HT1080 (cell line): Measurements from ENCODE around the gene ARHGEF33. TPM values are rescaled to one million over a fixed set of nuclear protein-coding genes. Genes with fewer than 3 reads are reported as not detected.
A peak's percentile ranks its signal among the peaks of the same experiment; 100 is the strongest.

ENCODE experiments used
- DNase-seq: peaks from one replicate; pipeline ENCODE4 v3.0.0-alpha.2; 2015; ENCODE audit warnings: low read depth
- total RNA-seq: library from RNA; depleted of rRNA; stranded (reverse); fragments of >200 nt; shearing (Covaris generic); gene quantifications from 2 replicates; pipeline ENCODE4 v1.2.3, GENCODE V29; 2014

ARHGEF33 gene
- total RNA-seq, 1 experiment from 2014 or later: not detected

DNA sequence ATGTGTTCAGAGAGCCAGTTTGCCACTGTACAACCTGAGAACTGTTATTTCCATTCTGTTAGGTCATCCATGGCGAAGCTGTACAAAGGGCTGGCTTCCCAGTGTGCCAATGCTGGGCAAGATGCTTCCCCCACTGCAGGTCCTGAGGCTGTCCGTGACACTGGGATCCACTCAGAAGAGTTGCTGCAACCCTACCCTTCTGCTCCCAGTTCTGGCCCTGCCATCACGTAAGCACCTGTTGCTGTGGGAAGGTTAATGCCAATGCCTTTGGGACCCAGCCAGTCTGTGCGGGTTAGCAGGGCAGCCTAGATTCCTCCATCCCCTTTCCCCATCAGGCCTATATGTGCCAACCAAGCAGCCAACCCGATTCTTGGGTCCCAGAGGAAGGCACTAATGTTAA lies 68.3 kb downstream of the ARHGEF33 start:
- no peak for DNase-seq

DNA sequence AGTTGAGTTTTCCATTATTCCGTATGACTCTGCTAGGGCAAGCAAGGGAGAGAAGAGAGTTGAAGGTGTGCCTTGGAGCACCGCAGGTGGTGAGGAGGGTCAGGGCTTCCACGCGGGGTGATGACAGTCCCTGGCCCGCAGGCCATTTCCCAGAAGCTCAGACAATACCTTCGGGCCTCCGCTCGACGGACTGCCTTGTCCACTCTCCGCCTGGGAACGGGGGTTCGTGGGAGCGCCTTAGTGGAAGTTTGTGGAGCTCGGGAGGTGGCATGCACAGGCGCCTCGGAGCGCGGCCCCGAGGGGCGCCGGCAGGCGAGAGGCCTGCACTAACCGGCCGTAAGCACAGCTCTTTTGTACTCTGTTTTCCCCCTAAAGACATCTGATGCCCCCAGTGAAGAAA lies 69.8 kb downstream of the ARHGEF33 start:
- no peak for DNase-seq

DNA sequence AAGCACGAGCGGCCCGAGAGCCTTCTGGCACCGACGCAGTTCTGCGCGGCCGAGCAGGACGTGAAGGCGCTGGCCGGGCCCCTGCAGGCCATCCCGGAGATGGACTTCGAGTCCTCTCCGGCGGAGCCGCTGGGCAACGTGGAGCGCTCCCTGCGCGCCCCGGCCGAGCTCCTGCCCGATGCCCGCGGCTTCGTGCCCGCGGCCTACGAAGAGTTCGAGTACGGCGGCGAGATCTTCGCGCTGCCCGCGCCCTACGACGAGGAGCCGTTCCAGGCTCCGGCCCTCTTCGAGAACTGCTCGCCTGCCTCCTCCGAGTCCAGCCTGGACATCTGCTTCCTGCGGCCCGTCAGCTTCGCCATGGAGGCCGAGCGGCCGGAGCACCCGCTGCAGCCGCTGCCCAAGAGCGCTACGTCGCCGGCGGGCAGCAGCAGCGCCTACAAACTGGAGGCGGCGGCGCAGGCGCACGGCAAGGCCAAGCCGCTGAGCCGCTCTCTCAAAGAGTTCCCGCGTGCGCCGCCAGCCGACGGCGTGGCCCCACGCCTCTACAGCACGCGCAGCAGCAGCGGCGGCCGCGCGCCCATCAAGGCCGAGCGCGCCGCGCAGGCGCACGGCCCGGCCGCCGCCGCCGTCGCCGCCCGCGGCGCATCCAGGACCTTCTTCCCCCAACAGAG lies 70.4 kb downstream of the ARHGEF33 start:
- no peak for DNase-seq

DNA sequence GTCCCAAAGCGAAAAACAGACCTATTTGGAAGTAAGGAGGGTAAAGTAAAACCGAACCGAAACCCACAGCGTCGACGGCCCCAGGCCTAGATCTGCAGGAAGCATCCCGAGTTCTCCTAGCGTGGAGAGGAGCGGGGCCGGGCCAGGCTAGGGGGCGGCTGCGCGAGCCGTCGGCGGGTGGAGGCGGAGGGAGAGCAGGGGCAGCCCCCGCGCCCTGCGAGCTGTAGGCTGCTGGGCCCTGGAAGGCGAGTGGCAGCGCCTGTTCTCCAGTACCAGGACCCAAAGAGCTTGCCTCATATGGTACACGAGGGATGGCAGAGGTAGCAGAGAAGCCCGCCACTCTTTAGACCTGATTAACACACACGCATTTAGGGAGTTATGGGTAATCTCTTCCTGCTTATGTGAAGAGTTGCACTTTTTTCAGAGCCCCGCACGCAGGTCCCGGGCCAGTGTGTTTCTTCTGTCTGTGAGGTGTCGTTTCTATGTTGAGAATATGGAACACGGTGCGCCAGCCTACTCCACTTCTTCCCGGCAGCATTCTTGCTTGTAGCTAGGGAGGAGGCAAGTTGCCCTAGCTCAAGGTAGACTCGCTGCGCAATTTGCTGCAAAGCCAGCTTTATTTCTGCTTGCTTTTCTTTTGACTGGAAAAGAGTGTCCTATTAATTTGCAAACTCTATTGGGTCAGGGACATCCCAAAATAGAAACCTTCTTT lies 71.1 kb downstream of the ARHGEF33 start:
- no peak for DNase-seq

DNA sequence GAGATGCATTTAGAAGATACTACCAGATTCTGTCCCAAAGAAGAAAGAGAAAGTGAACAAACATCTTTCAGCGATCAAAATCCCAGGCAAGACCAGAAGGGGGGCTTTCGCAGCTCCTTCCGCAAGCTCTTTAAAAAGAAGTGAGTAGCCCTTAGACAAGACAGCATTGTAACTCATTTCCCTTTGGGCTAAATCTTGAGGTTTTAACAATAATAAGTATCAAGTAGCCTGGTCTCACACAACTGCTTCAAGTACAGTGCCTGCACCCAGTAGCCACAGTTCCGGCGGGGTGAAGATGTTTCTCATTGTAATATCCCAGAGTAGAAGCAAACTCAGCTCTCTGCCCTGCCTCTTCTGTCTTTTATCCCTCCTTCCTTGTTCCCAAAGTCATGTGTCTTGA lies 76.3 kb downstream of the ARHGEF33 start:
- no peak for DNase-seq

DNA sequence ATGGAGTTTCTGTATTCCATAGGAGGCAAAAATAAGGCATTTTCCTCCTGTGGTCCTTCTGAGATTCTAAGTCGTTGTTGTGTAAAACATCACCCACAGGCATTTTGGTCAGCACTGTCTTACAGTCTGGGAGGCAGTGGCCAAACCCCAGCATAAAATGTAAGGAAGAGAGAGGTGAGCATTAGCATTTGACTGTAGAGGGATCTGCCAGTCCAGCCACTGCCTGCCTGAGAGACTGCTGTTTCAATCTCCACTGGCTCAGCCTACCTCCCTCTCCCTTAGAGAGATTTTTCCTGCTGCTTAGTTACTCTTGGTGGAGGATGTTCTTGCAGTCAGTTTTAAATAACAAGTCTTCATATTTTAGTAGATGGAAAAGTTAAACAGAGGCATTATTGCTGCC lies 77.0 kb downstream of the ARHGEF33 start:
- no peak for DNase-seq

DNA sequence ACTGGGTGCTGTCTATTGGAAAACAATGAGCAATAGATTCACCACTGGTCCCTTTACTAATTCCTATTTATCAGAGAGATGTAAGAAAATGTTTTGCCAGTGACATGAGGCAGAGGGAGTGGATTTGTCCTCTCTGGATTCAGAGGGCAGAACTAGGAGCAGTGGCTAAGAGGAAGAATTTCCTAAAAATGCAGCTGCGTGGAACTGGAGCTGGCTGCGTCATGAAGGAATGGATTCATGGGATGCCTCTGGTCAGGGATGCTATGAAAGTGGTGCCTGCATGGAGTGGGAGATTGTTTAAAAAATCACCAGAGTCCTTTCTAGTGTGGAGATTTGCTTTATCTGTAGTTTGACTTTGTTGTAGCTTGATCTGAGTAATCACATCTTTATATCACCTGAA lies 78.3 kb downstream of the ARHGEF33 start:
- DNase-seq: no peak

DNA sequence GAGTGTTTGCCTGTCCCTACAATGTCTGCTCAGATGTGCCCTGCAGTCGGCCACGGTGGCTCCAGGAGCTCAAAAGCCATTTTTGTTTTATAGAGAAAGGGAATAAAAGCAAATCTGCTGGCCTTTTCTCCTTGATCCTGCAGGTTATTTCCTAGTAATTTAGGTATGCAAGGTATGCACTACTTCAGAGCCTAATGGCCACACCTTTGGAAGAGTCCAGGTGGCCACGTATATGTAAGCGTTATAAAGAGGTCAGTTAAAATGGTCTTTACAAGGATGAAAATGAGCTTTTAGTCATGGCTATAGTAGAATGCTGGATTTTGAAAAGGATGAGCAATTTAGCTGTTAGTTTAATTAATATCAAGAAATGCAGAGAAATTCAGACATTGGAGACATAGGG lies 81.7 kb downstream of the ARHGEF33 start:
- DNase-seq: no peak

DNA sequence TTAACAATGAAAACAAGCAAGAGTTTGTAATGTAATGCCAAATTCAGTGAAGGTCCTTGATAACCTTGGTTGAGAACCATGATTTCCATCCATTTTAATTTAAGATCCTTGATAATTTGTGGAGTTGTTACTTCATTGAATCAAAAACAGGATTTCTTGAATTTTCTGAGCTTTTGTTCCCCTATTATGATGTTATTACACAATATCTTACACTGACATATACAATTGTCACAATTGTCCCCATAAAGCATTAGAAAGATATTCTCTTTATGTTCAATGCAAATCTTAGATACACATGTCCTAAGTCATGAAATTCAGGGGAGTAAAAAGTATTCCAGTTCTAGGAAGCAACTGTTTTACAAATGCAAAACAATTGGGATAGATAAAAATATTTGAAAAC lies 83.6 kb downstream of the ARHGEF33 start:
- no peak for DNase-seq

DNA sequence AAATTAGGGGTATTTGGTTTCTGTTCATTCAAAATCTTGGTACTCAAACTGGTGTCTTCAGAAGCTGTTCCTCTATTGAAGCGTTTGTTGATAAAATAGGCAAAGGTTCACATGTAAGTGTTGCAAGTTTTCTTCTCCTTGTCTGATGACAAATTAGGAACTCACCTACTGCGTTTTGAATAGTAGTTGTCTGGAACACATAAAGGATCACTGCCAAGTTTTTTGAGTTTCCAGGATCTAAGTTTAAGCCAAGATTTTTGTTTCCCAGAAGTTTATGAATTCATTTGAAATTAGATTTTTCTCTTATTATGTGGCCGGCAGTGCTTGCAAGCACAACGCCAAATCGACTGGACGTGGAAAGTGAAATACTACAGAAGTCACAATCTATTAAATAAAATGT lies 85.4 kb downstream of the ARHGEF33 start:
- DNase-seq: no peak

DNA sequence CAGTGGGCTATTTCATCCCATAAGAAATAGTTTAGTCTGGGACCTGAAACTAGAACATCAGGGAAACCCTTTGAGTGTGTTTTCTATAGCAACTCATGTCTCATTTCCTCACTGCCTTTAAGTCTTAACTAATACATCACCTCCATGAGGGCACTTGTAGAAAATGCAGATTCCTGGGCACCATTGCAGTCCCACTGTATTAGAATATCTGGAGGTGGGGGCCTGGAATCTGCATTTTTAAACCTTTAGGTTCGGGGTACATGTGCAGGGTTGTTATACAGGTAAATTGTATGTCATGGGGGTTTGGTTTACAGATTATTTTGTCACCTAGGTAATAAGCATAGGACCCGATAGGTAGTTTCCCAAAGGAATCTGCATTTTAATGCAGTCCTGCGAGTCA lies 87.4 kb downstream of the ARHGEF33 start:
- no peak for DNase-seq

DNA sequence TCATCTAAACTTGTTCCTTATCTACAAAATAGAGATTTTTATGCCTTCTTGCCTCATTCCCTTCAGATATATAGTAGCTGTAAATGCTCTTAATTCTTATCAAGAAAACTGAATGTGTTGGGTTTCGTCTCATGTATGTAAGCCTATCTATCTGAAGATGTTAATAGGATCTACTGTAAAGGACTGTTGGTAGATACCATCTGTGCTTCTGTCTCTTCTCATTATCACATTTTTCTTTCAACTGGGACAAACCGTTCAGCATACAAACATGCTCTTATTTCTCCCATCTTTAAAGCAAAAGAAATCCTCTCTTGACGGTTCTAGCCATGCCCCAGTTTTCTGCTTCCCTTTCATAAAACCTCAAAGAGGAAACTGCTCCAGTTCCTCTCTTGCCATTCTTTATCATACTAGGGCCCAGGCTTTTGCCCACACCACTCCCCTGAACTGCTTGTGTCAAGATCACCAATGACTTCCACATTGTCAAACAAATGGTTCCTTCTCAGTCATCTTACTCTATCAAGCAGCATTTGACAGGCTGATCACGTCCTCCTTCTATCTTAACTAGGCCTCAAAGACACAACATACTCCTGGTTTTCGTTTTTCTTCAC lies 88.7 kb downstream of the ARHGEF33 start:
- DNase-seq: no peak

DNA sequence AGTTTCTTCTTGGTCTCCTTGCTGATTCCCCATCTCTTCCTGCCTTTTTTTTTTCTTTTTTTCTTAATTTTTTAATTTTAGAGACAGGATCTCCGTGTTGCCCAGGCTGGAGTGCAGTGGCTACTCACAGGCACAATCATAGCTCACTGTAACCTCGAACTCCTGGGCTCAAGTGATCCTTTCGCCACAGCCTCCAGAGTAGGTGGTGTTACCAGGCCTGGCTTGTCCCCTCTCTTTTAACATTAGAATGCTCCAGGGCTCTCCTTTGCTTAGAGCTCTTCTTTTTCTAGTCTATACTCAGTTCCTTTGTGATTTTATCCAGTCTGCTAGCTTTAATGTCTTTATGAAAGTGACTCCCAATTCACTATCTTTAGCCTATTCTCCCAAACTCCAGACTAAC lies 89.2 kb downstream of the ARHGEF33 start:
- DNase-seq: no peak

DNA sequence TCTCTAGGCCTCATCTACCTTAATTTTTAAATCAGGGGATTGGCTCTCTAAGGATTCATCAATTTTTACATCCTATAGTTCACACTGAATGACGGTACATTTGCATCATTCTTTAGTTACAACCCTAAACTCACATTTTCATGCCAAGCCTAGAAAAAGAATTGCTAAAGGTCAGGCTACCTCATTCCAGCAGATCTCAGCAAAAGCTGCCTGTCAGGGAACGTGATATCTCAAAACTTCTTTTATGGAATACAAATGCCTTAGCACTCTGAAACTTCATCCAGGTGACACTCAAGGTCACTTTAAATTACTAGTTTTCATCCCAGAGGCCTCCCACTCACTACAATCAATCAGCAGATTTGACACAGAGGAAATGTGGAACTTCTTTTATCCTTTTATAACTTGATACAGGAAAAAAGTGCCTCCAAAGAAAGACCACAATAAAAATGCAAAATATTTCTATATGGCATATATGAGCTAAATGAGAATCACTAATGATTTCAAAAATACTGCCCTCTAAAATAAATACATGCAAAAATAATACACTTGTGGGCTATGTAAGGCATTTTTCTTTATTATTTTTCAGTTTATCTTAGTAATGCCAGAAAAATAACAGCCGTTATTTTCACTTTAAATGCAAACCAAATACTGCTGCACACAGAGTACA lies 91.5 kb downstream of the ARHGEF33 start:
- no peak for DNase-seq

DNA sequence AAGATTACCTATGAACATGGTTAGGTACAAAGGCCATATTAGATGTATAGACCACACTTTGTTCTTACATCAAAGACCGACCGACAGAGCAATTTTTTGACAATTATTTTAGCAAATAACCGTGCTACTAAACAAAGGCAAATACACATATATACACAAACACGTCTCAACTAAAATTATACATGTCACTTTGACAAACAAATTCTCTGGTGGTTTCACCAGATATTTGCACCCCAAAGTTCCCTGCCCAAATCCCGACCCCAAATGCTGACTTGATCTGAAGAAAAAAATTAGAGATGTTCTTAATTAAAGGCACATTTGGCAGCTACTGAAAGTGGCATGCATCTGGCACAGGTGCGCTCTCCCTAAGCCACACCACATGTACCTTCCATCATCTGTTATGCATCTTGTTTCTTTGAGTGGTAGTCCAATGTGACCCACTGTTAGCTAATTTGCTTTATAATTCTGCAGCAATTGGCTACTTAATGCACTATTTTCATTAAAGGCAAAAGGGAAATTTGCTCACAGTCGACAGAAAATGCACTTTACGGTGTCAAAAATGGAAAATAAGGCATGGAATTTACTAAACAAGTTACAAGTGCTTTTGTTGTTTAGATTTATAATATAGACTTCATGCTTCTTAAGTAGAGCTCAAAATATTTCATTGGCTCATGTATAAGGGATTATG lies 92.1 kb downstream of the ARHGEF33 start:
- DNase-seq: no peak

DNA sequence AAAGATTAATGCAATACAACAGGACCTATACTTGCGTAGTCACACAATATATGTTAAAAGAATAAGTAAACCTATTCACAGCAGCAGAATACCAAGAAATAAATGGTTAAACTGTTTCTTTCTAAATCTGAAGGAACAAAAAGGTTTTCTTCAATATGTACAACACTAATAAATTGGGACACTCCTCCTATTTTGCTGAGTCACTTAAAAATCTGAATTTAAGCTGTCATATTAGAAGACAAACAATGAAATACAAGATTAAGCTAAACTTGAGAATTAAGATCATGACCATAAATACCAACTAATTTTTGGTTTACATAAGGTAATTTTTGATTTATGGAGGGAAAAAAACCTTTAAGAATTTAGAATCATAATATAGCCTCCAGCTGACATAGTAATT lies 92.8 kb downstream of the ARHGEF33 start:
- DNase-seq: no peak

DNA sequence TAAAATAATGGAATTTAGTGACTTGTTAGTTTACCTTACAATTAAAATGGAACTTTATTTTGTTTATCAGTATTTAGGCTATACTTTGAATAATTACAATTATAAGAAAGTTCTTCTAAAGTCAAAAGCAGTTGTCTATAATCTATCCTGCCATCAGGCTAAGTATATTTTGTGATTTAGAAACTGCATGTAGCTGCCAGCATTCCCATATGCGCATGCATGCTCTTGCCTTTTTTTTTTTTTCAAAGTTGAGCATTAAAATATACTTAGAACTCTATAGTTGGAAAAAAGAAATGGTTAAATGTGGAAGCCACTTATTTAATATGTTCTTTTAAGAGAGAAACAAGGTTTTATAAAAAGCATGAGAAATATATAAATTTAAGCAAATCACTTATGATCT lies 99.0 kb downstream of the ARHGEF33 start:
- no peak for DNase-seq

DNA sequence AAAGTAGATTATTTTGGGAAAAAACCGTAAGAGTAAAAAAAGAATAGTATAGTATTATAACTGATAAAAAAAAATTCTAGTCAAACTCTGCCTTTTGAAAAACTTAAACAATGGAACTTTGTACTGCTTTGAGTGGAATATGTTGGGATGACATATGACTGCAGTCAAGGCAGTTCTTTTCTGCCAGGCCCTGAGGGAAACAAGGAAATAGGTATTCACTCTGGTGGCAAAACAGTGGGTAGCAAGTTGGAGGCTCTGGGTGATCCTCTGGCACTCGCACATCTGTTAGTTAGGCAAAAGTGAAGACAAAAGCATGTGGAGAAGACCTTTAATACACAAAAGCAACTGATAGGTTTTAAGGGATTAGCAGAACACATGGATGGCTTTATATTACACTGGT lies 102.2 kb downstream of the ARHGEF33 start:
- no peak for DNase-seq

DNA sequence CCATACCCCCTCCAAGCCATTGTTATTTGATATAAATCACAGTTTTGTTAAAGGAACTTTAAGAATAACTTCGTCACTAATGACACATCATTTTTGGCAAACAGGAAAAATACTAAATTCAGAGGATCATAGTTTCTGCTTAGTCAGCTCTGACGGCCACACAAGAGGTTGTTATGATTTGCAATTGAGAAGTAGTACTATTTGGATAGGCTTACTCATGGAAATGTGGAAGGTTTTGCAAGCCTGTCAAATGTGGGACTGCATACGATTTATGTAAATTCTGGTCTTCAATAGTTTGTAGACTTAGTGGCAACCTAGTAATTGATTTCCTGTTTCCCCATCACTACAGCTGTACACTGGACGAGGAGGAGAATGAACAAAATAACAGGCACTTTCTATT lies 108.1 kb downstream of the ARHGEF33 start:
- DNase-seq: peak; percentile 87

DNA sequence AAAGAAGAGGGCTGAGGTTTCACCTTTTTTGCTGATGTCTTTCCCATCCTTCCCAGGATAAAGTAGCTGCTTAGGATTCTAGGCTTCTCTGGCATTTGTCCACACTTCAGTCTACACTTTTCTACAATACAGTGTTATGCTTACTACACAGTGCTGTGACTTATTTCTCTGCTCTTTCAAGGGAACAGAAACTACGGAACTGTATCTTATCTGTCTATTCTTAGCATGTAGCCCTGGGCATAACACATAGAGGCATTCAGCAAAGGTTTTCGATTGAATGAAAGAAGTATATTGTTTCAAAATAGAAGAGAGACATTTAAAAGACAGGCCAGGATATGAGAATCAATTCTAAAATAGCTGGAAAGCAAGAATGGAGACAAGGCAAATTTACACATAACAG lies 110.9 kb downstream of the ARHGEF33 start:
- no peak for DNase-seq

DNA sequence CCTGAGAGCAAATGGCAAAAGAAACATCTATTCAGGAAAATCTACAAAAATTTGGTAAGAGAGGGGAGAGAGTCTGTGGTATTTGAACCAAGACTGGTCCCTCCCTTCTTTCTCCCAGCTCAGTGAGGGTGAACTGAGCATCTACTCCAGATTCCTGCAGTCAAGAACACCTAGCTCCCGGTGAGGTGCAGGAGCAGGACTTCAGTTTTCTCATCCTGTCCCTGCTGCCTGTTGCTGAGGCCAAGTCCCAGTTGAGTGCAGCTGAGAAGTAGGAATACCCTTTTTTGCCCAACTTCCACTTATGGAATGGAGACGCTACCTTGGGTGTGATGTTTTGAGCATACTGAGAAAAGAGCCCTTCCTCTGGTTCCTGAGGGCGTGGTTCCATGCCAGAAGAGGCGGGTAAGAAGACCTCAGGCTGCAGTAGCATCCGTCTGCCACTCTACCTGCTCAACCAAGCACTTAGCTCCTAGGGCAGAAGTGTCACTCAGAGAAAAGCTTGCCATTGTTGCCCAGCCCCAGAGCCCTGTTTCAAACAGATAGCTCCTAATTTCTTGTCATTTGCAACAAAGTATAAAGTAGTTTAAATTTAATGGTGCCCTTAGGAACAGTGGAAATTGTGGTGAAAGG lies 118.3 kb downstream of the ARHGEF33 start:
- no peak for DNase-seq
